Upper lobe of left lung (tissue), 6 donors: Measurements from ENCODE around the gene CLEC16A. TPM values are rescaled to one million over a fixed set of nuclear protein-coding genes. Genes with fewer than 3 reads are reported as not detected.

Experiments used
- ATAC-seq, 2 donors: fragments of 200-7000 bp; cut with Tn5 transposase; one replicate each; pipeline ENCODE4 v1.9.1; 2022; ENCODE audit warnings: mild to moderate bottlenecking in 2 of 2, moderate library complexity in 2 of 2; ENCODE audit not compliant: low FRiP score in 2 of 2
- DNase-seq, 2 donors: peaks; one replicate each; pipeline ENCODE4 v3.0.0-alpha.2; 2019 to 2020
- H3K27ac ChIP-seq, 4 donors: fragments of 200-600 bp; sonication (generic); one replicate each; pipeline ENCODE4 v1.5.1; 2016 to 2019
- H3K27me3 ChIP-seq, 4 donors: fragments of 200-600 bp; sonication (generic); one replicate each; pipeline ENCODE4 v1.5.1; 2017 to 2019
- H3K36me3 ChIP-seq, 4 donors: fragments of 200-600 bp; sonication (generic); one replicate each; pipeline ENCODE4 v1.5.1; 2016 to 2019
- H3K4me1 ChIP-seq, 4 donors: fragments of 200-600 bp; sonication (generic); one replicate each; pipeline ENCODE4 v1.5.1; 2018 to 2019
- H3K4me3 ChIP-seq, 4 donors: fragments of 200-600 bp; sonication (generic); one replicate each; pipeline ENCODE4 v1.5.1; 2017 to 2019; ENCODE audit warnings: mild to moderate bottlenecking in 2 of 4, moderate library complexity in 1 of 4
- H3K9me3 ChIP-seq, 4 donors: fragments of 200-600 bp; sonication (generic); one replicate each; pipeline ENCODE4 v1.5.1; 2018 to 2019
- EP300 ChIP-seq, 4 donors: sonication (generic); formaldehyde crosslinking; IDR thresholded peaks; one replicate each; pipeline ENCODE4 v1.5.1; 2017; ENCODE audit warnings: antibody characterized with exemption in 4 of 4, control low read depth in 2 of 4
- POLR2A ChIP-seq, 4 donors: fragments of 450-650 bp; IDR thresholded peaks; one replicate each; pipeline ENCODE4 v1.5.1; 2016 to 2017; ENCODE audit warnings: antibody characterized with exemption in 4 of 4, mild to moderate bottlenecking in 2 of 4
- POLR2AphosphoS5 ChIP-seq, 2 donors: sonication (generic); formaldehyde crosslinking; IDR thresholded peaks; one replicate each; pipeline ENCODE4 v1.5.1; 2017; ENCODE audit warnings: antibody characterized with exemption in 2 of 2
- WGBS, 2 donors: methylation state at CpG; one replicate each; pipeline ENCODE4 v1.1.5; 2017 to 2018; 5-methylcytosine and 5-hydroxymethylcytosine counted together
- total RNA-seq, 6 donors: library from RNA; depleted of rRNA in 4 of 6; stranded (reverse); fragments of >200 nt in 4 of 6; gene quantifications; one replicate each; pipeline versions ENCODE4 v1.1.0 to v1.2.1, GENCODE V29; 2016 to 2021
- TF ChIP-seq, protein P1 (sequence below), 6 experiments: fragments of 450-650 bp in 4 of 6; fragments of 200-600 bp in 2 of 6; sonication (generic) in 2 of 6; IDR thresholded peaks; one replicate each; pipeline ENCODE4 v1.5.1; 2016 to 2019; ENCODE audit warnings: antibody characterized with exemption in 6 of 6
- donor health status: DM: no; HTN: no; CAD: no; lungs with moderate emphysema.
- donor health status: DM: no; HTN: yes; CAD: no; lungs with severe emphysema.

The CLEC16A gene
- total RNA-seq, 6 donors from 2014 or later, result 33.3 to 85.9 (median 46.4) TPM

DNA sequence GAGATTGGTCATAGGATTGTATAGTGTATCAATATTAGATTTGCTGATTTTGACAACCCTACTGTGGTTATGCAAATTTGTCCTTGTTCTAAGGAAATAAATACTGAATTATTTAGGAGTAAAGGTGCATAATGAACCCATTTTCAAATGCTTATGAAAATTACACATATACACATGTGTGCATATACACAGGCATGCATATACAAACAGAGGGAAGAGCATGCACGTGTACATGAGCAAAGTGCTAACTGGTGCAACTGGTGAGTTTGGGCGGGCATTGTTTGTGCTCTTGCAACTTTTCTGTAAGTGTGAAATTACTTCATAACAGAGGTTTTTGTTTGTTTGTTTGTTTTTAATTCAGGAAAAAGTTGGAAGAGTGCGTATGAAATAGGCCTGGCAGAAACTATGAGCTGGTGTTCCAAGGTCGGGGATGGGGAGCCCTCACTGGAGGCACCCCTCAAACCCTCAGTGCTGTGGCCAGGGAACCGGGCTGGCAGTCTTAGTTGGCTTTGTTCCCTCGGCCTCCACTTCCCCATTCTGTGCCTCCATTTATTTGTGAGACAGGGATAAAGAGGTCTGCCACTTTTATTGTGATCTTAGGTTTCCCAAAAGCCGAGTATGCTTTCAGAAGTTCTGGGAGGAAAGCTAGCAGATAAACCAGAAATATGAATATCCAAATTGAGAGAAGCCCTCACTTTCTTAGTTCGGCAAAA, 7.9 kb upstream of the CLEC16A start:
- peak overlapping the region; percentile 47 to 92 (median 76) for H3K27ac ChIP-seq
- no peaks in the 10 kb centered on the region for H3K27me3 ChIP-seq
- H3K9me3 ChIP-seq, result no peaks in the 10 kb centered on the region
- 49 to 58% methylated on average over 8 of the region's 8 CpGs for WGBS, 2 donors
- DNase-seq (no peak), ATAC-seq (no peak)
- peaks cover 0 to 8% (median 0%) of the 10 kb centered on the region in 4 donors for H3K36me3 ChIP-seq
- H3K4me1 ChIP-seq, result peaks cover 61 to 80% (median 74%) of the 10 kb centered on the region in 4 donors
- H3K4me3 ChIP-seq, result no peak overlapping the region
- no peak for TF ChIP-seq EP300 (IDR thresholded peaks at IDR 0.05)
- TF ChIP-seq POLR2A (IDR thresholded peaks at IDR 0.05), result no peak
- TF ChIP-seq POLR2AphosphoS5 (IDR thresholded peaks at IDR 0.05), result no peak
- TF ChIP-seq, protein P1, sequence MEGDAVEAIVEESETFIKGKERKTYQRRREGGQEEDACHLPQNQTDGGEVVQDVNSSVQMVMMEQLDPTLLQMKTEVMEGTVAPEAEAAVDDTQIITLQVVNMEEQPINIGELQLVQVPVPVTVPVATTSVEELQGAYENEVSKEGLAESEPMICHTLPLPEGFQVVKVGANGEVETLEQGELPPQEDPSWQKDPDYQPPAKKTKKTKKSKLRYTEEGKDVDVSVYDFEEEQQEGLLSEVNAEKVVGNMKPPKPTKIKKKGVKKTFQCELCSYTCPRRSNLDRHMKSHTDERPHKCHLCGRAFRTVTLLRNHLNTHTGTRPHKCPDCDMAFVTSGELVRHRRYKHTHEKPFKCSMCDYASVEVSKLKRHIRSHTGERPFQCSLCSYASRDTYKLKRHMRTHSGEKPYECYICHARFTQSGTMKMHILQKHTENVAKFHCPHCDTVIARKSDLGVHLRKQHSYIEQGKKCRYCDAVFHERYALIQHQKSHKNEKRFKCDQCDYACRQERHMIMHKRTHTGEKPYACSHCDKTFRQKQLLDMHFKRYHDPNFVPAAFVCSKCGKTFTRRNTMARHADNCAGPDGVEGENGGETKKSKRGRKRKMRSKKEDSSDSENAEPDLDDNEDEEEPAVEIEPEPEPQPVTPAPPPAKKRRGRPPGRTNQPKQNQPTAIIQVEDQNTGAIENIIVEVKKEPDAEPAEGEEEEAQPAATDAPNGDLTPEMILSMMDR (IDR thresholded peaks at IDR 0.05), result no peak

DNA sequence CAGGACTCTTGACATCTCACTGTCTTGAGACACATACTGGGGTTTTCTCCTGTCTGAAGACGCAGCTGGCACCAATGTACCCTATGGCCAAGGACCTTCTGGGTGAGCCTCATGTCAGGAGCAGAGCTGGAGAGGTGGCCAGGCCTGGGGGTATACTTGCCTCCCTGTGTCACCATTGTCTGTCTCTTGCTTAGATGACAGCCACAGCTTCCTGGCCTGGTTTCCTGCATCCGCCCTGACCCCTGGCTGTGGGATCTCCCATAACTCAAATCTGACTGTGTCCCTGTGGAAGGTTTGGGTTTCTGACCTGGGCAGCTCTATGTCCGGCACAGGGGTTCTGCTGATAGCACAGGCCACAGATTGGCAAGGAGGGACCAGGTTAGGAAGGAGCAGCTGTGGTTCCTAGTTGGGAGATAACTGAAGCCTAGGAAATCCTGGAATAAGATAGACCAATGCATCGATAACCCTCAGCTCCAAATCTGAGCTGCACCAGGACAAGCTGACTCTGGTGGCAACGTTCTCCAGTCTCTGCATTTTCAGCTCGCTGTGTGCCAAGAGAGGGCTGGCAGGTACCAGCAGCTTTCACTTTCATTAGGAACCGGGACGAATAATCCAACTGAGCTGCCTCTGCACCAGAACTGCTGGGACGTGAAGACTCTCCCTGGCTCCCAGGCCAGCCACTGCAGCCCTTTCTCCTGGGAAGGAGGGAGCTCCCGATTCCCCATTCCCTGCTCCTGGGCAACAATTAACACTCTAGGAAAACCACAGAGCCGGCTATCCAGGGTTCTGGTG, 7.1 kb upstream of the CLEC16A start:
- ATAC-seq, result no peak
- peak in 1 of 2 donors; percentile 48 for DNase-seq
- peaks cover 0 to 8% (median 0%) of the 10 kb centered on the region in 4 donors for H3K36me3 ChIP-seq
- no peaks in the 10 kb centered on the region for H3K9me3 ChIP-seq
- peak overlapping the region in 3 of 4 donors; percentile 16 to 89 (median 33) for H3K4me3 ChIP-seq
- peaks cover 61 to 82% (median 74%) of the 10 kb centered on the region in 4 donors for H3K4me1 ChIP-seq
- TF ChIP-seq EP300 (IDR thresholded peaks at IDR 0.05), result no peak
- TF ChIP-seq POLR2AphosphoS5 (IDR thresholded peaks at IDR 0.05), result no peak
- TF ChIP-seq, protein P1 (IDR thresholded peaks at IDR 0.05), result peak in 2 of 6 experiments; percentile 15 to 20
- no peak for TF ChIP-seq POLR2A (IDR thresholded peaks at IDR 0.05)
- WGBS, 2 donors, result 26 to 57% methylated on average over 5 to 11 of the region's 11 CpGs
- H3K27me3 ChIP-seq, result no peaks in the 10 kb centered on the region
- peak overlapping the region; percentile 47 to 92 (median 76) for H3K27ac ChIP-seq

DNA sequence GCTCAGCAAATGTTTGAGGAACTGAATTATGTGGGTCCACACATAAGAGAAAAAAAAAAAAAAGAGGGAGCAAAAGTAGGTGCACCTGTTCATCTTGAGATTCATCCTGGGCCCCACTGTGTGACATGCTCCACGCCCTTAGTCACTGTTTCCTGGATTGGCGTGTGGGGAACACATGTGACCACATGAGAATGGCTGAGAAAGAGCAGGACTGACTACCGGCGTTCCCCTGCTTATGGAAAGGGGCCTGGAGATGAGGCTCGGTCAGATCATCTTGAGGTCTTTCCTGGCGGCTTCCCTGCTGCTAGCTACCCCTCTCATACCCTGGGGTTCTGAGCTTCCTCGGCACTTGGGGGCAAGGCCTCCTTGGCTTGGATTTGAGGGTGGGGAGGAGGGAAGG, 6.0 kb upstream of the CLEC16A start:
- TF ChIP-seq POLR2AphosphoS5 (IDR thresholded peaks at IDR 0.05), result no peak
- no peak for TF ChIP-seq POLR2A (IDR thresholded peaks at IDR 0.05)
- no peak for TF ChIP-seq EP300 (IDR thresholded peaks at IDR 0.05)
- TF ChIP-seq, protein P1 (IDR thresholded peaks at IDR 0.05), result no peak
- WGBS, 2 donors, result 31 to 36% methylated on average over 7 of the region's 7 CpGs
- DNase-seq (peak in 1 of 2 donors; percentile 53), ATAC-seq (no peak)
- H3K4me3 ChIP-seq, result peak overlapping the region in 2 of 4 donors; percentile 33 to 89
- no peaks in the 10 kb centered on the region for H3K9me3 ChIP-seq
- H3K27ac ChIP-seq, result peak overlapping the region; percentile 33 to 92 (median 86)
- H3K4me1 ChIP-seq, result peaks cover 69 to 83% (median 80%) of the 10 kb centered on the region in 4 donors
- no peaks in the 10 kb centered on the region for H3K27me3 ChIP-seq
- H3K36me3 ChIP-seq, result peaks cover 0 to 7% (median 0%) of the 10 kb centered on the region in 4 donors

DNA sequence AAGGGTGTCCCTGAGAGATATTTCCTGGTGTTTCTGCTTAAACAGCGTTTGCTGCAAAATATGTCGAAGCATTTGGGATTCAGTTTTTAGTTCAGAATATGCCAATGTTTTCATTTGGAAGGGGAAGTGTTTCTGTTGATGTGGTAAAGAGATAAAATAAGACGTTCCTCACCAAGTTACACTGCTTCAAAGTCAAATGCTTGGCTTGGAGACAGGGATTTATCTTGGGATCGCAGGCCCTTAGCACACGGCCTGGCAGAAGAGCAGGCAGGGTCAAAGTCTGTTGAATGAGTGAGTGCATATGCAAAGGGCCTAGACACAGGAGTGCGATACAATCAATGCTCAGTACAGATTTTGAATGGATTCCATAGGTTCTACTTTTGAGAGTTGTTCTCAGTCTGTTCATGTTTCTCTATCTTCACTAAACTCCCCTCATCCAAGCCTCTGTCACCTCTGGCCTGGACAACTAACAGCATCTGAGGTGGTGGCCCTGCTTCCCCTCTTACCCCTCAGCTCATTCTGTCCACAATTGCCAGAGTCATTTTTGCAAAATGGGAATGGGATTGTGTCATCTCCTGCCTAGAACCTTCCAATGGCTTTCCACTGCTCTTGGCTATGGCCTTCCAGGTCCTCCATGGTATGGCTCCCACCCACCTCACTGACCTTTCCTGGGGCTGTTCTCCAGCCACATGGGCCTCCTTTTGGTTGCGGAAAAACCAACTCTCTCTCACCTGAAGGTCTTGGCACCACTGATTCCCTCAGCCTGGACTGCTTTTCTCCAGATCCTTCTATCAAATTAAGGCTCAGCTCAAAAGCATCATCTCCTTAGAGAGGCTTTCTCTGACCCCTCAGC, 5.3 kb upstream of the CLEC16A start:
- H3K9me3 ChIP-seq, result no peaks in the 10 kb centered on the region
- DNase-seq (no peak), ATAC-seq (no peak)
- no peaks in the 10 kb centered on the region for H3K36me3 ChIP-seq
- 40 to 41% methylated on average over 7 of the region's 7 CpGs for WGBS, 2 donors
- peak overlapping the region; percentile 33 to 92 (median 86) for H3K27ac ChIP-seq
- TF ChIP-seq POLR2A (IDR thresholded peaks at IDR 0.05) (no peak), EP300 (IDR thresholded peaks at IDR 0.05) (no peak), POLR2AphosphoS5 (IDR thresholded peaks at IDR 0.05) (no peak)
- TF ChIP-seq, protein P1 (IDR thresholded peaks at IDR 0.05), result no peak
- H3K4me3 ChIP-seq, result peak overlapping the region in 1 of 4 donors; percentile 89
- H3K4me1 ChIP-seq, result peaks cover 76 to 88% (median 81%) of the 10 kb centered on the region in 4 donors
- no peaks in the 10 kb centered on the region for H3K27me3 ChIP-seq
